Osteoblast (primary cell): Measurements from ENCODE around the gene STEAP3. TPM values are rescaled to one million over a fixed set of nuclear protein-coding genes. Genes with fewer than 3 reads are reported as not detected.
A peak's percentile ranks its signal among the peaks of the same experiment; 100 is the strongest.

Experiments used
- DNase-seq: peaks from one replicate; pipeline ENCODE4 v3.0.0; 2011; ENCODE audit warnings: low spot score, mixed read lengths; ENCODE audit not compliant: insufficient read length; ENCODE audit errors: missing footprints
- H2AFZ ChIP-seq: 2 replicates; pipeline ENCODE4 v1.6.0; 2011; ENCODE audit warnings: mild to moderate bottlenecking, low read length
- H3K27ac ChIP-seq: 2 replicates; pipeline ENCODE4 v1.5.1; 2011; ENCODE audit warnings: mild to moderate bottlenecking, low read depth, low read length, moderate library complexity
- H3K27me3 ChIP-seq: 2 replicates; pipeline ENCODE4 v1.6.0; 2012; ENCODE audit warnings: mild to moderate bottlenecking, control low read depth, inconsistent platforms, low read length, moderate library complexity; ENCODE audit not compliant: insufficient read depth
- H3K36me3 ChIP-seq: 2 replicates; pipeline ENCODE4 v1.5.1; 2011; ENCODE audit warnings: mild to moderate bottlenecking, low read length, control low read depth, moderate library complexity; ENCODE audit not compliant: insufficient read depth
- H3K4me1 ChIP-seq: 2 replicates; pipeline ENCODE4 v1.5.1; 2011; ENCODE audit warnings: mild to moderate bottlenecking, low read length, control low read depth, moderate library complexity; ENCODE audit not compliant: insufficient read depth
- H3K4me2 ChIP-seq: 2 replicates; pipeline ENCODE4 v1.6.0; 2011; ENCODE audit warnings: mild to moderate bottlenecking, low read length; ENCODE audit not compliant: insufficient read depth
- H3K4me3 ChIP-seq: fragments of 200-600 bp; sonication (generic); 3 replicates; pipeline ENCODE4 v1.5.1; 2012; ENCODE audit warnings: mild to moderate bottlenecking, low read length, inconsistent platforms; ENCODE audit not compliant: insufficient read depth
- H3K79me2 ChIP-seq: 2 replicates; pipeline ENCODE4 v1.6.0; 2012; ENCODE audit warnings: mild to moderate bottlenecking, low read length, control low read depth, inconsistent platforms; ENCODE audit not compliant: insufficient read depth
- H3K9me3 ChIP-seq: 2 replicates; pipeline ENCODE4 v1.5.1; 2011; ENCODE audit warnings: low read depth, low read length, control low read depth
- H4K20me1 ChIP-seq: 2 replicates; pipeline ENCODE4 v1.6.0; 2012; ENCODE audit warnings: mild to moderate bottlenecking, low read length, control low read depth; ENCODE audit not compliant: insufficient read depth
- CTCF ChIP-seq: IDR thresholded peaks from 2 replicates; pipeline ENCODE4 v1.5.1; 2011; ENCODE audit warnings: mild to moderate bottlenecking, low read depth, low read length, moderate library complexity; ENCODE audit errors: extremely low read depth
- total RNA-seq: library from RNA; depleted of rRNA; stranded (reverse); fragments of >200 nt; gene quantifications from 2 replicates; pipeline ENCODE4 v1.2.3, GENCODE V29; 2012

Gene STEAP3
- total RNA-seq, 1 donor, result 40.9 TPM

GRCh38 chr2:119198240-119198840 is 25.3 kb upstream of the STEAP3 start:
- H4K20me1 ChIP-seq, result no peaks in the 10 kb centered on the region
- peak; percentile 87 for DNase-seq
- H3K79me2 ChIP-seq, result no peaks in the 10 kb centered on the region
- no peak overlapping the region for H2AFZ ChIP-seq
- H3K4me1 ChIP-seq, result peaks cover 19% of the 10 kb centered on the region
- H3K4me3 ChIP-seq, result no peak overlapping the region
- no peak overlapping the region for H3K4me2 ChIP-seq
- TF ChIP-seq CTCF, result no peak
- H3K27me3 ChIP-seq, result peaks cover 21% of the 10 kb centered on the region
- H3K27ac ChIP-seq, result no peak overlapping the region
- H3K9me3 ChIP-seq, result no peaks in the 10 kb centered on the region
- no peaks in the 10 kb centered on the region for H3K36me3 ChIP-seq

GRCh38 chr2:119201815-119202214 is 21.8 kb upstream of the STEAP3 start:
- H3K27me3 ChIP-seq, result peaks cover 17% of the 10 kb centered on the region
- no peaks in the 10 kb centered on the region for H3K9me3 ChIP-seq
- H3K36me3 ChIP-seq, result no peaks in the 10 kb centered on the region
- no peak overlapping the region for H3K4me2 ChIP-seq
- no peak overlapping the region for H2AFZ ChIP-seq
- no peak for DNase-seq
- no peak overlapping the region for H3K27ac ChIP-seq
- TF ChIP-seq CTCF, result no peak
- H3K79me2 ChIP-seq, result no peaks in the 10 kb centered on the region
- no peak overlapping the region for H3K4me3 ChIP-seq
- H3K4me1 ChIP-seq, result peaks cover 13% of the 10 kb centered on the region
- no peaks in the 10 kb centered on the region for H4K20me1 ChIP-seq

- no peak for TF ChIP-seq CTCF
- H3K9me3 ChIP-seq, result no peaks in the 10 kb centered on the region
- H3K27ac ChIP-seq, result no peak overlapping the region
- no peak overlapping the region for H3K4me2 ChIP-seq
- H2AFZ ChIP-seq, result no peak overlapping the region
- DNase-seq, result peak; percentile 50
- H3K4me1 ChIP-seq, result peaks cover 10% of the 10 kb centered on the region
- no peaks in the 10 kb centered on the region for H3K36me3 ChIP-seq
- no peaks in the 10 kb centered on the region for H4K20me1 ChIP-seq
- H3K79me2 ChIP-seq, result no peaks in the 10 kb centered on the region
- H3K27me3 ChIP-seq, result peaks cover 17% of the 10 kb centered on the region
- no peak overlapping the region for H3K4me3 ChIP-seq
Observed at GRCh38 chr2:119202610-119203310, 20.9 kb upstream of the STEAP3 start.

- Histone ChIP-seq H3K79me2 (no peaks in the 10 kb centered on the region), H3K4me2 (no peak overlapping the region), H3K4me1 (no peaks in the 10 kb centered on the region), H4K20me1 (peaks cover 3% of the 10 kb centered on the region), H3K27ac (no peak overlapping the region), H3K27me3 (peaks cover 18% of the 10 kb centered on the region), H3K9me3 (no peaks in the 10 kb centered on the region), H2AFZ (no peak overlapping the region), H3K36me3 (no peaks in the 10 kb centered on the region), H3K4me3 (no peak overlapping the region)
- DNase-seq, result no peak
- no peak for TF ChIP-seq CTCF
Observed at GRCh38 chr2:119204525-119204924, 19.1 kb upstream of the STEAP3 start.
